GM12891 (cell line): ENCODE measurements around the gene FBXO22.

Experiments used
- PAX5 ChIP-seq: IDR thresholded peaks from 2 replicates; pipeline ENCODE4 v1.6.1; 2011; ENCODE audit warnings: low read length, moderate library complexity, mild to moderate bottlenecking; ENCODE audit not compliant: insufficient read depth, severe bottlenecking
- POLR2A ChIP-seq: IDR thresholded peaks from 2 replicates; pipeline ENCODE4 v1.6.1; 2011; ENCODE audit warnings: low read depth, low read length, control low read depth
- POLR2AphosphoS5 ChIP-seq: IDR thresholded peaks from 2 replicates; pipeline ENCODE4 v1.6.1; 2011; ENCODE audit warnings: low read depth, low read length, control low read depth
- SPI1 ChIP-seq: IDR thresholded peaks from 2 replicates; pipeline ENCODE4 v1.6.1; 2011; ENCODE audit warnings: low read depth, low read length, control low read depth
- TAF1 ChIP-seq: IDR thresholded peaks from 2 replicates; pipeline ENCODE4 v1.6.1; 2011; ENCODE audit warnings: low read depth, low read length, control low read depth

GRCh38 chr15:75948761-75949296 is 45.2 kb downstream of the FBXO22 start:
- no peak for TF ChIP-seq POLR2AphosphoS5
- no peak for TF ChIP-seq TAF1
- TF ChIP-seq POLR2A: no peak
- TF ChIP-seq SPI1: no peak
- TF ChIP-seq PAX5: no peak
